GM20431 (cell line): ENCODE results near the gene DTD1.

Source experiments
- in situ Hi-C: fragments of 300-500 bp; cut with MseI, MboI; formaldehyde crosslinking; loops from one replicate; pipeline ENCODE4 v1.15.0; 2020; ENCODE audit warnings: low sequenced_read_pairs; ENCODE audit not compliant: unreplicated experiment

The DTD1 gene, protein sequence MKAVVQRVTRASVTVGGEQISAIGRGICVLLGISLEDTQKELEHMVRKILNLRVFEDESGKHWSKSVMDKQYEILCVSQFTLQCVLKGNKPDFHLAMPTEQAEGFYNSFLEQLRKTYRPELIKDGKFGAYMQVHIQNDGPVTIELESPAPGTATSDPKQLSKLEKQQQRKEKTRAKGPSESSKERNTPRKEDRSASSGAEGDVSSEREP

DNA sequence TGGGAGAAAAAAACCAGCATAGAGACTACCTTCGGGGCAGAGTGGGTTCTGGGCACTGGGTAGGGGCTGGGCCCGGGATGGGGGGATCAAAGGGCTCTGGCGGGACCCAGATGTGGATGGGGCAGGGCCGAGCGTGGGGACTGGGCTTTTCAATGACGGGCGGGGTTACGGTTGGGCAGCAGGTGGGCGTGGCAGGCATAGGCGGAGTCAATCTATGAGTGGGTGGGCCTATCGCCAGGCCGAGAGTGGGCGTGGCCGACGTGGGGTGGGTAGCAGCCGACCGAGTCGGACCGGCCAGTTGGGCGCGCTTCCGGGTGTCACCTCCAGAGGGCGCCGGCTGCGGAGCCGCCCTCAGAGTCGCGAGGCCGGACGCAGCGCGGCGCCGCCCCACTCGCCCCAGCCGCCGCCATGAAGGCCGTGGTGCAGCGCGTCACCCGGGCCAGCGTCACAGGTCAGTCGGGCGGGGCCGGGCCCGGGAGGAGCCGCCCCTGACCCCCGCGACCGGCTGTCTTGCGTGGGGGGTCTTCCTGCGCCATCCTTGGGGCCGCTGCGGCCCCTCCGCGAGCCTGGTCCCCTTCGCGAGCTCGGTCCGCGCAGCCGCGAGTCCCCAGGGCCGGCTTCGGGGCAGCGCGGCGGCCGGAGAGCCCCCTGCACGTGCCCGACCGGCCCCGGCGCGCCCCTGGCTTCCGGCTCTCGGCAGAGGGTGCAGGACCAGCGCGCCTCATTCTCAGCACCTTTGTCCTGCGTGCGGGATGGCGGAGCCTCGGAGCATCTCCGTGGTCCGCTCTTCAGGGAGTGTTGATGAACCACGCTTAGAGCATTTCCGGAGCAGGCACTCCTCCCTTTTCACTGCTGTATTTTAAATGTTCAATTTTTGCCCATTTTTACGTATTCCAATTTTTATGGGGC is at the start of gene DTD1:
Gene DTD1, plus strand, starts transcription at position 390 of the 909 bp plus-strand sequence. Its CDS starts 19 bp downstream, at position 409.
- in situ Hi-C loops: no loop called here

DNA sequence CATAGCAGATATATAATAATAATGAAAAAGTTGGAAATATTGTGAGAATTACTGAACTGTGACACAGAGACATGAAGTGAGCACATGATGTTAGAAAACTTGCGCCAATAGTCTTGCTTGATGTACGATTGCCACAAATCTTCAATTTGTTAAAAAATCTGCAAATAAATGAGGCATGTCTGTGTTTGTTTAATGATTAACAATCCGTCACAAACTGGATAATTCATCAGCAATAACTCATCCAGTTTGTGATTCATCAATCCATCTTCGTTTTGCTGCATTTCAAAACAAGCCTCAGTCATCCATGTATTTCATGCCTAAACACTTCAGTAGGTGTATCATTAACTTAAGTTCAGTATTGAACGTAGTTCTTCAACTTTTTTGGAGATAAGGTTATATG is 46.1 kb upstream of the DTD1 start:
- in situ Hi-C loops: no loop called here

DNA sequence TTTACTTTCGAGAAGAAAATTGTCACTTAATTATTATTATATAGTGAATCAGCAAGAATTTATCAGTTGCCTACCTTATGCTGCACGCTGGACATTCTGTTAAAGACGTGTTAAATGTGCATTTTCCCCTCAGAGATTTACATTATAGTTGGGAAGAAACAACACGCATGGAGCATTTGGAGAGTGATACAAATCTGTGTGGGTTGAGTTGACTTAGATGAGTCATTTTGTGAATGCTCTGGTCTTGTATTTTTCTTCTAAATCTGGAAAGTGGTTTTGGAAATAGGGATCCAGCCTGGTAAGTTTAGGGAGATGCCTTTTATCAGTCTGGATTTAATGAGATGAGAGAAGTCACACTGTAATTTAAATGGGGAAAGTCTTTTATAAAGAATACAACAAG is 44.6 kb upstream of the DTD1 start:
- in situ Hi-C loops: no loop called here

DNA sequence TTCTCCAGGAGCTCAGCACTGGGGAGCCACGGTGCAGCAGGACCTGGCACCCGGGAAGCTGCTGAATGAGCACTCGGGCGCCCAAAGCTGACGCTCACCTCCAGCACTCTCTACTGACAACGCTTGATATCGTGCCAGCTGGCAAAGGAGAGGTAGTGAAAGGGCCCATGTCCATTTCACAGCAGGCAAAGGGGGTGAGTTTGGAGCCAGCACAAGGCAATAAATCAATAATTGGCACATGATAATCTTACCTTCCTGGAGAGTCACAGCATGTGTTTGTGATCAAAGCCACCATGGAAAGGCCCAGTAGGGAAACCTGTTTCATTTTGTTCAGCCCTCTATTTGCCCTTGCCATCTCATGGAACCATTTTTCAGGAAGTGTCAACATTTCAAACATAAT is 43.9 kb upstream of the DTD1 start:
- in situ Hi-C loops: no loop called here

DNA sequence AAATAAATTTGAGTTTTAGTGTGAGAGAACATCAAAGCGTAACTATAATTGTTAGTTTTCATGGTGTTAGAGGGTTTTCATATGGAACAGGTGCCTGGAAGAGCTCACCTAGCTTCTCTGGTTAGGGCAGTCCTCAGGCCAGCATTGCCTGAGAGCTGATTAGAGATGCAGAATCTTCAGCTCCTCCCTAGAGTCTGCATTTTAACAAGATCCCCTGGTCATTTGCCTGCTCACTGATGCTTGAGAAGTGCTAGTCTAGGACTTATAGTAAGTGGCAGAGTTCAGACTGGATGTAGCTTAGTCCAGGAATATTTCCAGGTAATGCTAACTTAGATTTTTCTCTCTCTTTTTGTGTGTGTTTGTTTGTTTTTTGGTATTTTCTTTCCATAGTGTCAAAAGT is 42.3 kb upstream of the DTD1 start:
- in situ Hi-C loops: no loop called here

DNA sequence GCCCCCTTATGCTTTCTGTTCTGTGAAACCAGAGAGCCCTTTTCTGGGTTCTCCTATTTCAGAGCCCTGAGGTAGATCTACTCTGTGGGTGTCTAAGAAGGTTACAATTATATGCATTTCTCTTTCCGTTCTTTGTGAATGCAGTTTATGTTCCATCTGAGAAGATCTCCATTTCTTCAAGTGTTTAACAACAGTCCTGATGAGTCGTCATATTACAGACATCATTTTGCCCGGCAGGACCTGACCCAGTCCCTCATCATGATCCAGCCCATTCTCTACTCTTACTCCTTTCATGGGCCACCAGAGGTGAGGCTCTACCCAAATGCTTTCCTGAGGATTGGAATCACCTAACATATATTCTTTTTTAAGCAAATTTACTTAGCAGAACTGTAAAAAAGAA is 39.4 kb upstream of the DTD1 start:
- in situ Hi-C loops: no loop called here

DNA sequence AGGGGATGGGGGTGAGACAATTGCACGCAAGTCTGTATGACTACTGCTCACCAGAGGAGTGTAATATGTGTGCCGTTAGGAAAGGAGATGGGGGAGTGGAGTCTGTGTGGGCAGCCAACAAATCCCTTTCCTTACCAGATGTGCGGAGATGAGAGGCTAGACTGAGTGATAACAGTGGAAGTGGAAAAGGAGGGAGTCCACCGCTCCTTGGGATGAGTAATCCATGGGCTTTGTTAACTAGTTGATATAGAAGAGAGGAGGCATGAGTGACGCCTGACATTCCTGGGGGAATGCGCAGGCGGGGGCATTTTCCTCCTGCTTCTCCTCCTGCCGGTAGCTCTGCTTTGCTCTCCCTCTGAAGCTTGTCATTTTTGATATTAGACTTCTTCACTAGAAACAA is 34.1 kb upstream of the DTD1 start:
- in situ Hi-C loops: no loop called here

DNA sequence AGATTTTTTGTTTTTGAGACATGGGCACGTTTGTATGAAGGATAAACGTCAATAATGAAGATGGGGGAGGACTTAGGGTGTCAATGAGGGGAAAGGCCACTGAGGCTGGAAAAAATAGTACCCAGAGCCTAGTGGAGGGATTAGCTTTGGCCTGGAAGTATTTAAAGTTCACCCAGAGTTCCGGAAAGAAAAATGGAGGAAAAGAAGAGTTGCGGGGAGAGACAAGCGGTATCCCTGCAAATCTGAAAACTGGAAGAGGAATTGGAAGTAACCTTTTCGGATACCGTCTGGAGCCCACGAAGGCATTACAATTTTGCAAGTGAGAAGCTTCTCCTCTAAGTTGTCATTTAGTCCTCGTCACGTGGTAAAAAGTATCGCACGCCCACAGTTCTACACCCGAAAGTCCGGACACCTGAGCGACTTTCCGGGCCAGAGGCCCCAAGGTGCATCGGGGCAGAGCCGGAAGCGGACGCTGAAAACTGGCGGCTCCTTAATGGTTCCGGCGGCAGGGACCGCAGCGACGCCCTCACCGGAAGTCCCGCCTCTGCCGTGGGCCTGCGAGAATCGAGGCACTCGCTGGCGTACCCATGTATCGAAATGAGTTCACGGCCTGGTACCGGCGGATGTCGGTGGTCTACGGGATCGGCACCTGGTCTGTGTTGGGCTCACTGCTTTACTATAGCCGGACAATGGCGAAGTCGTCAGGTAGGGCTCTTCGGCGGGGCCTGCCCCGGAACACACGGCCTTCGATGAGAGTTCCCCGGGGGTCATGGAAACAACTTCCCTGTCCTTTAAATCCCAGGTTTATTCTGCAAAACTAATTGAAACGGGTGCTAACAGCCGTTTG is 20.7 kb upstream of the DTD1 start, which contains the start of gene SMIM26:
Gene SMIM26, plus strand, starts transcription at position 541 of the 847 bp plus-strand sequence. Its CDS starts 47 bp downstream, at position 588.
- in situ Hi-C loops: no loop called here

DNA sequence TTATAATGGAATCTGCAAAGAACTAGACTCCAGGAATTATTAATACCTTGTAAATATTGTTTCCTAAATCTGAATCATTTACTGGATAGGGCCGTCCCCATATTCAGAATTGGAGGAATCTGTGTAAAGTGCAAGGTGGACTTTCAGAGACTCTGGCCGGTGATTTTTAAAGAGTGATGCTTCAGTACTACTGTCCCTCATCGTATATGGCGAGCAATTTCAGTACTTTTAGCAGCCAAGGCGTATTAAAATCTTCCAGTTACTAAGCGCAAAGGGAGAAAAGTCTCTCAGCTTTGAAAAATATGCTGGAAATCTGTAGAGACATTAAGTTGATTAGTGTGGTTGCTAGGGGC is 20.1 kb upstream of the DTD1 start:
- in situ Hi-C loops: no loop called here

DNA sequence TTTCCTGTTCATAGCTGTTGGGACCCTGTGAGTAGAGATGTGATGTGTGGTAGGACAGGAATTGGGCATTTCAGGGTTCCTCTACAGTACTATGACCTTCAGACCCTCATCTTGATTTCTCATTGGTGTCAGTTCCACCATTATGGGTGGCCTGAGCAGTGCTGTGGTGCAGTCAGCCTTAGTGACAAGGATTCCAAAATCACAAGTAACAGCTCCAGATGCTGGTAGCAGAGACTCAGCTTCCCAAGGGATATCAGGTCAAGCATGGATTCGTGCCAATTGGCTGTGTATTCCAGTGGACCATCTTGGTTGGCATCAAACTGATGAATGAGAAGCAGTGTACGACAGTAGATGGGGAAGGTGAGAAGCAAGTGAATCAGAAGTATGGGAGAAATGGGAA is 16.8 kb upstream of the DTD1 start:
- in situ Hi-C loops: no loop called here

DNA sequence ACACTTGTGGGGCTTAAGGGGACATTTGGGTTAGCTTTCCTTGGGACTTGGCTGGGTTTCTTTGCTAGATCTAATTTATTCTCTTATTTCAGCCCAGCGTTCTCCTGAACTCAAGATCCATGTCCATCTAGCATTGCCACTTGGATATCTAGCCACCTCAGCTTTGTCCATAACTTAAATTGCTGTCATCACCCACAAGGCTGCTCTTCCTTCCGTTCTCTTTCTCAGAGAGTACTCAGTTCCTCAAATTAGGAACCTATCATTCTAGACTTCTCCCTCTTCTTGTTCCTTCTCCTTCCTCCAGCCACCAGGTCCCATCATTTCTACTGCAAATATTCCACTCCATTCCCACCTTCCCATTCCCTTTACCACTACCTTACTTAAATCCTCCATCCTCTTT is 16.3 kb upstream of the DTD1 start:
- in situ Hi-C loops: no loop called here

DNA sequence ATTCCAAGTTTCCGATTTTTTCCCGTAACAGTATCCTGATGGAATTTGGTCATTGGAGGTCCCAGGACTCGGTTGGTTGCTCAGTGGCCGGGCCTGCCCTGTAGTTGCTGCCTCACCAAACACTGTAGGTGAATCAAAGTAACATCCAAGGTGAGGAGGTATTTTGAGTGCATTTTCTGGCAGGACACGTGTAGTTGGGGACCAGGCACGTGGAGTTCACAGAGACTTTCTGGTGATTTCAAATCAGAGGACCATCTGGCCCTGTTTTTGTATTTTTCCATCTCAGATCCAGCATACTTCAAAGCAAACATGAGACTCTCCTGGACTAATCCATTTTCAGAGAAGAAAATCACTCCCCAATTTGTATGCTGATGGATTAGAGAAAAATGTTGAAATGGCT is 9.9 kb upstream of the DTD1 start:
- in situ Hi-C loops: no loop called here

DNA sequence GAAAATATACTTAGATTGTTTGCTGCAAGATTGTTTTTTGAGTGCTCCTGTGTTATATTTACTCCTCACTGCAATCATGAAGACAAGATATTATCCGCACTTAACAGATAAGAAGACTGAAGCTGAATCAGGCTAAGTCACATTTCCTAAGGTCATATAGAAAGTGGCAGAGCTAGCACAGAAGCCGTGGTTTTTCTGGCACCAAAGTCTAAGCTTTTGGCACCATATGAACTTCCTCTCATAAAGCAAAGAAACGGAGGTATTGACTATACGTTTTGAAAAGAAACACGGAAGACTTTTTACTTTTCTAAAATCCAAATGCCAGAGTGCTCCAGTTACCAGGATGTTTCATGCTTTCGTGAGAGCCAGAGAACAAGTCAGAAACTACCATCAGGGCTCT is 9.3 kb upstream of the DTD1 start:
- in situ Hi-C loops: no loop called here

DNA sequence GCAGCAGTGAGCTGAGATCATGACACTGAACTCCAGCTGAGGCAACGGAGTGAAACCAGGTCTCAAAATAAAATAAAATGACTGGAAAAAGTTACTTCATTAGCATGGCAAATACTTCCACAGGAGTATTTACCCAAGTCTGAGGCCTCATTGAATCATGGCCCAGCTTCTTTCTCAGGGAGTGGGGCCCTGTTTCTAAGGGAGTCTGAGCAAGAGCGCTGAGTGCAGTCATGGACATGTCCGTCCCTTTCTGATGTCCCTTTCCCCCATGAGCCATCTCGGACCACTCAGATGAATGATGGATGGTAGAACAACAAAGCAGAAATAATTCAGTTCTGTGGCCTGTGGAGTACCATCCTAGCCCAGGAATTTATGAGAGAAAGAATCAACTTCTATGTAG is 7.8 kb upstream of the DTD1 start:
- in situ Hi-C loops: no loop called here

DNA sequence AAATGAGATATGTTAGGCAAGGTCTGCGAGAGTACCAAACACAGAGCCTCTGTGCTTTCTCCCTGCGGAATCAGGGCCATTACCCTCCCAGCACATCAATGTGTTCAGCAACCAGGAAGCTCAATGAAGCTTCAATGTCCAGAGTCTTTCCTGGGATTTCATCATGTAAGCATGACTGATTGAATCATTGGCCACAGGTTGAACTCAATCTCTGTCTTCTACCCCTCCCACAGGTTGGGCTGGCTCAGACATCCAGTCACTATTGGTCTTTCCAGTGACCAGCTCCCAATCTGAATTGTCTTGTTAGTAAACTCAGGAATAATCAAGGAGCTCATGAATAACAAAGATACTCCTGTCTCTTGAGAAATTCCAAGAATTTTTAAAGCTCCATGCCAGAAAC is 2.7 kb upstream of the DTD1 start:
- in situ Hi-C loops: no loop called here

DNA sequence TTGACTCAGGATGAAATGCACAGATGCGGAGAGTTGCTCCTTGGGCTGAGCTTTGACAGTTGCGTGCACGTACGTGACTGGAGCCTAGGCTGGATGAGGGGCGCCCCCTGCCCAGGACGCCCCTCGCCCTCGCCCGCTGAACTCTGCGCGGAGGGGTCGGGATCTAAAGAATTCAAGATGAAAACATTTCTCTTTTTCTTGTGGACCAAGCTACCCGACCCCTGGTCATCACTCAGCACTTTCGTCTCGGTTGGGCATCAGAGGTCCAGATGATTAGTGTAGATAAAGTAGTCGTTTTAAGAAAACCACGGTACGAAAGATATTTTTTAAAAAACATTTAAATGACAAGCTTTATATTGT is 700 bp downstream of the DTD1 start:
- in situ Hi-C loops: no loop called here

DNA sequence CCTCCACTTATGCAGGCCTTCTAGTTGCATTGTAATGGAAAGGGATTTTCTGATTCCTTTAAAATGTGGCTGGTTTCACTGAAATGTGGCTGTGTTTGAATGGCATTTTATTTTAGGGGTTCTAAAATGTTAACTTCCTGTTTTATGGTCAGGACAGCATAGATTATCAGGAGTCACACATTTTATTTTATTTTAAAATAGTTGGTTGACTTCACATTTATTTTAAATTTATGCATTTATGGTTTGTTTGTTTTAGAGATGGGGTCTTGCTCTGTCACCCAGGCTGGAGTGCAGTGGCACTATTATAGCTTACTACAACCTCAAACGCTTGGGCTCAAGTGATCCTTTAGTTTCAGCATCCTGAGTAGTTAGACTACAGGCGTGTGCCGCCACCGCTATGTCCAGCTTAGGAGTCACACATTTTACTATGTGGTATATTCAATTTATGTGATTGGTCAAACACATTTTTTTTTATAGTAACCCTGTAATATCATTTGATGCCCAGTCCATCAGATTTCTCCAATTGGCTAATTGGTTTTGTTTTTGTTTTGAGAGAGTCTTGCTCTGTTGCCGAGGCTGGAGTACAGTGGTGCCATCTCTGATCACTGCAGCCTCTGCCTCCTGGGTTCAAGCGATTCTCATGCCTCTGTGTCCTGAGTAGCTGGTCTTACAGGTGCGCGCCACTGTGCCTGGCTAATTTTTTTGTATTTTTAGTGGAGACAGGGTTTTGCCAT is 2.3 kb downstream of the DTD1 start:
- in situ Hi-C loops: no loop called here

DNA sequence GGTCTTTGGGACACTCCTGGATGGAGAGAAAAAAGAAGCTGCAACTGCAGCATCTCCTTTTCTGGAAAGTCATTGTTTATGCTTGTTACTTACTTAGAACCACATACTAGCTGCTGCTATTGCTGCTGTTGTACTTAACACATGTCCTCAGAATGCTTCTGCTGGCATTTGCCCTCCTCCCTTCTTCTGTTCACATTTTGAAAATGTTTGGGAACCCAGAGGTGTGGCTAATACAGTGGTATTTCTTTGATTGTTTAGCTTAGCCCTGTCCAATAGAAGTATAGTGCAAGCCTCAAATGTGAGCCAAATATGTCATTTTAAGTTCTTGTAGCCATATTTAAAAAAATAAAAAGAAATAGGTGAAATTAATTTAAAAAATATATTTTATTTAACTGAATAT is 8.4 kb downstream of the DTD1 start:
- in situ Hi-C loops: no loop called here

DNA sequence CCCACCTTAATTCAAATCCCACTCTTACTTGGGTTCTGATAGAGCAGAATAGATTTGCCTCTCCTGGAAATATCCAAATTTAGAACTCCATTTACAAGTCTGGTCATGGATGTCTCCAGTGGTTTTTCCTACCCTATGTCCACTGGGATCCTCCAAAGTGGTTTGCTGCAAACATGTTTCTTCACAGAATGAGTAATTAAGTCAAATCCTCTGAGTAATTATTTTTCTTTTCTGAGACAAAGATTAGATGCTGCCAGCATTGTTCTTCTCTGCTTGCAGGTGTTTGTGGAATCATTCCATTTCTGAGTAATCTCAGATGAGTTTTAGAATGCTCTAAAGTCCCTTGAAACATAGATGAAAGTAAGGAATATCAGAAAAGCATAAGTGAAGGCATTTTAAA is 21.9 kb downstream of the DTD1 start:
- in situ Hi-C loops: no loop called here

DNA sequence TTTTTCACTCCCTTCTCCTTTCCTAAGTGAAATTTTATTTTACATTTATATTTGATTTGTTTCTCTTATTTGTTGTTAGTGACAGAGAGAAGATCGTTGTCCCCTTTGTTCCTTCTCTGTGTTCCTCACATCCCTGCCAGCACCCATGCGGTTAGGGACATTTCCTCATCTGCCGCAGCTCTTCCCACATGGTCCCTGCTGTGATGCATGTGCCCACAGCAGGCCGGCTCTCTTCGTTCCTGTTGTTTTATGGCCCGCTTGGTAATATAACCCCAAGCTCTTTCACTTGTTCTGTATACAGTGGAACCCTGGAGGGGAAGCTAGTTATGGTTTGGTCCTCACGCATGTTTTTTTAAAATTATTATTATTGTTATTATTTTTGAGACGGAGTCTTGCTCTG is 23.6 kb downstream of the DTD1 start:
- in situ Hi-C loops: no loop called here
